IMR-90 (cell line): ENCODE results near the gene FATE1. TPM values are rescaled to one million over a fixed set of nuclear protein-coding genes. Genes with fewer than 3 reads are reported as not detected.

Source experiments
- ATAC-seq: fragments of 200-7000 bp; cut with Tn5 transposase; 2 replicates; pipeline ENCODE4 v1.9.1; 2020; ENCODE audit warnings: low read depth, mild to moderate bottlenecking, moderate library complexity
- BruUV-seq: library from RNA; stranded (reverse); fragments of 400-500 nt; replicated peaks from 2 replicates; lab custom pipeline; 2021; lab: Mats Ljungman, UMichigan
- CTCF ChIA-PET: fragments of 300-600 bp; formaldehyde crosslinking; extraction: SDS; loops from one replicate; lab custom pipeline; 2021; ENCODE audit warnings: antibody characterized with exemption; lab: Yijun Ruan, JAX
- POLR2A ChIA-PET: fragments of 300-600 bp; sonication (Branson Sonifier 250); formaldehyde crosslinking; loops from one replicate; lab custom pipeline; 2022; ENCODE audit warnings: antibody characterized with exemption; ENCODE audit not compliant: unreplicated experiment; lab: Charles Lee
- DNase-seq: peaks from one replicate; pipeline ENCODE4 v3.0.0; 2013
- H2AFZ ChIP-seq: replicated peaks from 2 replicates; pipeline ENCODE3; 2013; ENCODE audit warnings: low read length, mild to moderate bottlenecking; ENCODE audit not compliant: poor library complexity
- H2AK5ac ChIP-seq: 2 replicates; pipeline ENCODE4 v1.6.1; 2013; ENCODE audit warnings: low read depth, low read length, inconsistent platforms
- H2AK9ac ChIP-seq: replicated peaks from 2 replicates; pipeline ENCODE3; 2013; ENCODE audit warnings: mild to moderate bottlenecking, low read depth, low read length, moderate library complexity; ENCODE audit not compliant: poor library complexity
- H2BK120ac ChIP-seq: 2 replicates; pipeline ENCODE4 v1.6.1; 2013; ENCODE audit warnings: low read depth, low read length, inconsistent platforms
- H2BK15ac ChIP-seq: 3 replicates; pipeline ENCODE4 v1.6.1; 2013; ENCODE audit warnings: low read depth, low read length, inconsistent platforms
- H2BK20ac ChIP-seq: 2 replicates; pipeline ENCODE4 v1.6.1; 2013; ENCODE audit warnings: low read depth, mild to moderate bottlenecking, inconsistent platforms, low read length, moderate library complexity
- H2BK5ac ChIP-seq: 2 replicates; pipeline ENCODE4 v1.6.1; 2013; ENCODE audit warnings: mild to moderate bottlenecking, low read depth, low read length, inconsistent platforms; ENCODE audit not compliant: poor library complexity, severe bottlenecking
- H3K14ac ChIP-seq: replicated peaks from 2 replicates; pipeline ENCODE4 v1.6.1; 2013; ENCODE audit warnings: low read depth, low read length, inconsistent platforms
- H3K18ac ChIP-seq: 2 replicates; pipeline ENCODE4 v1.6.1; 2013; ENCODE audit warnings: low read depth, low read length, control low read depth
- H3K23ac ChIP-seq: 2 replicates; pipeline ENCODE4 v1.6.1; 2013; ENCODE audit warnings: low read depth, low read length, inconsistent platforms
- H3K27ac ChIP-seq: 2 replicates; pipeline ENCODE4 v1.5.1; 2013; ENCODE audit warnings: mild to moderate bottlenecking, control low read depth, low read length; ENCODE audit not compliant: insufficient read depth
- H3K27me3 ChIP-seq: 2 replicates; pipeline ENCODE4 v1.6.1; 2013; ENCODE audit warnings: low read length; ENCODE audit not compliant: control insufficient read depth, insufficient read depth
- H3K36me3 ChIP-seq: 2 replicates; pipeline ENCODE4 v1.6.1; 2013; ENCODE audit warnings: low read length, mixed read lengths; ENCODE audit not compliant: control insufficient read depth, insufficient read depth
- H3K4ac ChIP-seq: 2 replicates; pipeline ENCODE4 v1.6.1; 2013; ENCODE audit warnings: low read depth, low read length, inconsistent platforms
- H3K4me1 ChIP-seq: 2 replicates; pipeline ENCODE4 v1.6.1; 2013; ENCODE audit warnings: low read length, mixed read lengths; ENCODE audit not compliant: control insufficient read depth, insufficient read depth
- H3K4me2 ChIP-seq: 2 replicates; pipeline ENCODE4 v1.6.1; 2013; ENCODE audit warnings: low read depth, mild to moderate bottlenecking, control low read depth, low read length, moderate library complexity
- H3K4me3 ChIP-seq: 2 replicates; pipeline ENCODE4 v1.5.1; 2013; ENCODE audit warnings: low read depth, mild to moderate bottlenecking, control low read depth, low read length, moderate library complexity; ENCODE audit not compliant: insufficient read depth
- H3K56ac ChIP-seq: 2 replicates; pipeline ENCODE4 v1.6.1; 2013; ENCODE audit warnings: low read length, inconsistent platforms; ENCODE audit not compliant: insufficient read depth; ENCODE audit errors: extremely low read depth
- H3K79me1 ChIP-seq, 2 experiments: 2 replicates each; pipeline ENCODE4 v1.6.1; 2013; ENCODE audit warnings: low read length in 2 of 2, inconsistent platforms in 1 of 2, low read depth in 1 of 2
- H3K9ac ChIP-seq: 2 replicates; pipeline ENCODE4 v1.6.1; 2013; ENCODE audit warnings: low read depth, low read length, control low read depth
- H3K9me1 ChIP-seq: 2 replicates; pipeline ENCODE4 v1.6.1; 2013; ENCODE audit warnings: low read length, inconsistent platforms; ENCODE audit not compliant: insufficient read depth
- H3K9me3 ChIP-seq: 2 replicates; pipeline ENCODE4 v1.6.1; 2013; ENCODE audit warnings: low read length; ENCODE audit not compliant: control insufficient read depth, insufficient read depth
- H4K20me1 ChIP-seq: 2 replicates; pipeline ENCODE4 v1.6.1; 2013; ENCODE audit warnings: low read length, inconsistent platforms; ENCODE audit not compliant: insufficient read depth
- H4K5ac ChIP-seq: 2 replicates; pipeline ENCODE4 v1.6.1; 2013; ENCODE audit warnings: mild to moderate bottlenecking, low read depth, low read length, control low read depth
- H4K8ac ChIP-seq, 2 experiments: 2 replicates each; pipeline ENCODE4 v1.6.1; 2013; ENCODE audit warnings: low read depth in 2 of 2, low read length in 2 of 2, control low read depth in 1 of 2, inconsistent platforms in 1 of 2
- H4K91ac ChIP-seq: 2 replicates; pipeline ENCODE4 v1.6.1; 2013; ENCODE audit warnings: low read depth, low read length, inconsistent platforms; ENCODE audit not compliant: insufficient read depth
- BHLHE40 ChIP-seq: fragments of 150-350 bp; IDR thresholded peaks from 2 replicates; pipeline ENCODE4 v1.6.1; 2016; ENCODE audit warnings: mild to moderate bottlenecking, low read depth, low read length
- CEBPB ChIP-seq: IDR thresholded peaks from 2 replicates; pipeline ENCODE4 v1.6.1; 2012; ENCODE audit warnings: low read depth, low read length, improper control_type of control experiment
- CHD1 ChIP-seq: IDR thresholded peaks from 2 replicates; pipeline ENCODE4 v1.6.1; 2012; ENCODE audit warnings: low read depth, low read length, improper control_type of control experiment
- CTCF ChIP-seq: conservative IDR thresholded peaks from 2 replicates; pipeline ENCODE4 v1.5.1; 2012; ENCODE audit warnings: mild to moderate bottlenecking, low read depth, low read length, improper control_type of control experiment
- ELK1 ChIP-seq: fragments of 150-350 bp; IDR thresholded peaks from 2 replicates; pipeline ENCODE4 v1.6.1; 2016; ENCODE audit warnings: low read depth, mild to moderate bottlenecking, low read length, moderate library complexity, borderline replicate concordance
- FOS ChIP-seq: fragments of 150-350 bp; IDR thresholded peaks from 2 replicates; pipeline ENCODE4 v1.6.1; 2016; ENCODE audit warnings: low read depth, low read length
- MAFK ChIP-seq: IDR thresholded peaks from 2 replicates; pipeline ENCODE4 v1.6.1; 2012; ENCODE audit warnings: low read depth, low read length, improper control_type of control experiment
- MAZ ChIP-seq: IDR thresholded peaks from 2 replicates; pipeline ENCODE4 v1.6.1; 2012; ENCODE audit warnings: low read depth, mild to moderate bottlenecking, low read length, improper control_type of control experiment, moderate library complexity, borderline replicate concordance
- MXI1 ChIP-seq: IDR thresholded peaks from 2 replicates; pipeline ENCODE4 v1.6.1; 2012; ENCODE audit warnings: low read depth, mild to moderate bottlenecking, low read length, moderate library complexity, borderline replicate concordance
- NFE2L2 ChIP-seq: fragments of 150-350 bp; IDR thresholded peaks from 2 replicates; pipeline ENCODE4 v1.6.1; 2016; ENCODE audit warnings: low read depth, mild to moderate bottlenecking, low read length
- POLR2A ChIP-seq: IDR thresholded peaks from 2 replicates; pipeline ENCODE4 v1.6.1; 2012; ENCODE audit warnings: mild to moderate bottlenecking, low read depth, low read length
- RAD21 ChIP-seq: IDR thresholded peaks from 2 replicates; pipeline ENCODE4 v1.6.1; 2012; ENCODE audit warnings: low read length, improper control_type of control experiment
- RCOR1 ChIP-seq: IDR thresholded peaks from 2 replicates; pipeline ENCODE4 v1.6.1; 2012; ENCODE audit warnings: mild to moderate bottlenecking, low read length, improper control_type of control experiment; ENCODE audit not compliant: insufficient replicate concordance
- RFX5 ChIP-seq: IDR thresholded peaks from 2 replicates; pipeline ENCODE4 v1.8.0; 2012; ENCODE audit warnings: low read depth, mild to moderate bottlenecking, low read length, moderate library complexity
- SMC3 ChIP-seq: fragments of 150-350 bp; IDR thresholded peaks from 2 replicates; pipeline ENCODE4 v1.6.1; 2016; ENCODE audit warnings: low read depth, mild to moderate bottlenecking, antibody characterized with exemption, low read length, moderate library complexity
- USF2 ChIP-seq: fragments of 150-350 bp; IDR thresholded peaks from 2 replicates; pipeline ENCODE4 v1.6.1; 2017; ENCODE audit warnings: mild to moderate bottlenecking, antibody characterized with exemption, low read length, low read depth
- WGBS, 2 experiments: methylation state at CpG; one replicate each; pipeline versions ENCODE4 v1.1.5 to v1.1.7; 2013; ENCODE audit warnings: missing lambda C conversion rate in 2 of 2; ENCODE audit not compliant: insufficient read length in 1 of 2; ENCODE audit errors: extremely low coverage in 2 of 2; 5-methylcytosine and 5-hydroxymethylcytosine counted together
- dilution Hi-C: fragments of 300-500 bp; cut with HindIII; formaldehyde crosslinking; loops from one replicate; pipeline ENCODE4 v1.14.3; 2018; ENCODE audit warnings: low sequenced_read_pairs; ENCODE audit not compliant: unreplicated experiment
- in situ Hi-C: fragments of 300-500 bp; cut with MboI; formaldehyde crosslinking; loops from 3 replicates; pipeline ENCODE4 v1.14.3; 2019; ENCODE audit warnings: low sequenced_read_pairs, inconsistent platforms, mixed read lengths
- intact Hi-C: fragments of 100-400 bp; cut with micrococcal nuclease; formaldehyde crosslinking; loops from 2 replicates; pipeline ENCODE4 v1.10.0; 2022
- polyA plus RNA-seq, 3 experiments: library from polyadenylated mRNA; depleted of rRNA; stranded (reverse); fragments of >200 nt; gene quantifications; 2 replicates each; pipeline ENCODE4 v1.2.3, GENCODE V29; 2012; ENCODE audit warnings: low replicate concordance in 1 of 3
- total RNA-seq: library from RNA; depleted of rRNA; stranded (reverse); fragments of >200 nt; gene quantifications from 2 replicates; pipeline ENCODE4 v1.2.3, GENCODE V29; 2012

Gene FATE1
- total and polyA plus RNA-seq, 2 of the 4 experiments (the other 2 are of a cell fraction): not detected

GRCh38 chrX:151725338-151725614 is 9.4 kb downstream of the FATE1 start:
- Histone ChIP-seq H2AK9ac (no peak overlapping the region), H3K4me3 (no peak overlapping the region), H3K14ac (no peak overlapping the region), H2AFZ (no peak overlapping the region), H3K18ac (no peak overlapping the region), H3K9me3 (no peaks in the 10 kb centered on the region; the same call in 1 of the 2 replicates), H2BK15ac (no peak overlapping the region), H3K9me1 (no peaks in the 10 kb centered on the region), H3K9ac (no peak overlapping the region), H3K27me3 (no peaks in the 10 kb centered on the region), H4K8ac (no peak overlapping the region), H3K79me1 (no peaks in the 10 kb centered on the region), H2AK5ac (no peak overlapping the region), H4K20me1 (no peaks in the 10 kb centered on the region), H4K91ac (no peak overlapping the region), H3K4ac (no peak overlapping the region), H3K23ac (no peak overlapping the region), H3K56ac (no peak overlapping the region), H3K27ac (no peak overlapping the region), H4K5ac (no peak overlapping the region), H2BK5ac (no peak overlapping the region), H3K36me3 (no peaks in the 10 kb centered on the region), H3K4me2 (no peak overlapping the region), H3K4me1 (no peaks in the 10 kb centered on the region), H2BK20ac (no peak overlapping the region), H2BK120ac (no peak overlapping the region)
- intact Hi-C loops (no loop called here), in situ Hi-C loops (no loop called here), dilution Hi-C loops (no loop called here)
- POLR2A ChIA-PET: no interaction called here
- WGBS, 2 experiments: no CpG with 5 or more reads among the region's 1 CpG
- DNase-seq (no peak), ATAC-seq (no peak)
- CTCF ChIA-PET: no interaction called here
- BruUV-seq: no TSS peak
- no peak for TF ChIP-seq MAFK
- no peak for TF ChIP-seq CTCF
- no peak for TF ChIP-seq SMC3
- no peak for TF ChIP-seq USF2
- TF ChIP-seq CEBPB: no peak
- no peak for TF ChIP-seq MAZ
- TF ChIP-seq NFE2L2: no peak
- no peak for TF ChIP-seq RAD21
- TF ChIP-seq RFX5: no peak
- TF ChIP-seq POLR2A: no peak
- TF ChIP-seq FOS: no peak
- no peak for TF ChIP-seq ELK1
- no peak for TF ChIP-seq CHD1
- no peak for TF ChIP-seq RCOR1
- no peak for TF ChIP-seq BHLHE40
- TF ChIP-seq MXI1: no peak
